Gastrocnemius medialis (tissue), 4 donors: Measurements from ENCODE around the gene CELF4.

Experiments used
- CTCF ChIP-seq, 5 experiments: fragments of 450-650 bp in 3 of 5; fragments of 200-600 bp in 2 of 5; sonication (generic) in 2 of 5; IDR thresholded peaks in 4 of 5; conservative IDR thresholded peaks in 1 of 5; 1 replicate in 4 of 5; 2 replicates in 1 of 5; pipeline ENCODE4 v1.5.1; 2016 to 2019; ENCODE audit warnings: antibody characterized with exemption in 5 of 5, mild to moderate bottlenecking in 3 of 5, moderate library complexity in 3 of 5
- POLR2A ChIP-seq, 2 donors: fragments of 450-650 bp; IDR thresholded peaks; one replicate each; pipeline ENCODE4 v1.6.1; 2017; ENCODE audit warnings: antibody characterized with exemption in 2 of 2, mild to moderate bottlenecking in 2 of 2, moderate library complexity in 2 of 2

DNA sequence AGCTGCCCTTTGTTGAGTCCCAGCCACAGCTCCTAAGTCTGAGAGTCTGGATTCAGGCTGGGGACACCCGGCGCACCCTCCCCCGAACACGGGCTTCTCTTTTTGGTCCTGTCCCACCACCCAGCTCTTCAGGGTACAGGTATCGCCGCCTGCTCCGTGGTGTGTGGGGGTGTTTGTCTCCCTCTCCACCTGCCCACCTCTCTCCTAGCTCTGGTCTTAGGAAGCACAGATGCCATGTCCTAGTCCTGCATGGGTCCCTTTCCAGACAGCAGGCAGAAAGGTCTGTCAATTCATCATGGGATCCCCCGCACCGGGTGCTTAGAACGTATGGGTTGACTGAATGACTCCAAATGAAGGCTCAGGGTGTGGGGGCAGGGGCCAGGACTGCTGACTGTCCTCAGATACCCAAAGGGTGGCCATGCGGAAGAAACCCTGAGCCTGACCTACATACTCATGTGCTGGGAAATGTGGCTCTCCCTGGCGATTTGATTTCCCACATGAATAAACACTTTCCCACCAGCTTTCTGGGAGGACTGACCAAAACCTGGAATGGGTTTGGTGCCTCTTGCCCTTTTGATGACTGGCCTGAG lies 156.8 kb downstream of the CELF4 start:
- TF ChIP-seq POLR2A (IDR thresholded peaks at IDR 0.05) (no peak), CTCF (IDR thresholded peaks at IDR 0.05 in 4 of 5, conservative IDR thresholded peaks at IDR 0.05 in 1 of 5) (no peak)
